Spleen (tissue), 11 donors: ENCODE measurements around the gene KIF17. TPM values are rescaled to one million over a fixed set of nuclear protein-coding genes. Genes with fewer than 3 reads are reported as not detected.

Source experiments
- DNase-seq: peaks from one replicate; pipeline ENCODE4 v3.0.0-alpha.2; 2020
- H3K27ac ChIP-seq, 8 donors: fragments of 200-600 bp; sonication (generic) in 7 of 8; 1 replicate in 4 of 8; 2 replicates in 4 of 8; pipeline versions ENCODE4 v1.5.0 to v1.8.0; 2016 to 2021; ENCODE audit warnings: inconsistent platforms in 4 of 8, mild to moderate bottlenecking in 4 of 8, moderate library complexity in 1 of 8
- H3K27me3 ChIP-seq, 7 donors: fragments of 200-600 bp; sonication (generic) in 6 of 7; replicated peaks in 1 of 7; 1 replicate in 4 of 7; 2 replicates in 3 of 7; pipeline versions ENCODE4 v1.5.0 to v1.8.0; 2016 to 2021; ENCODE audit warnings: inconsistent platforms in 3 of 7, mild to moderate bottlenecking in 1 of 7
- H3K36me3 ChIP-seq, 6 donors: fragments of 200-600 bp; sonication (generic) in 5 of 6; 1 replicate in 4 of 6; 2 replicates in 2 of 6; pipeline versions ENCODE4 v1.5.0 to v1.8.0; 2016 to 2021; ENCODE audit warnings: inconsistent platforms in 2 of 6
- H3K4me1 ChIP-seq, 6 donors: fragments of 200-600 bp; sonication (generic) in 5 of 6; 1 replicate in 3 of 6; 2 replicates in 3 of 6; pipeline versions ENCODE4 v1.5.0 to v1.8.0; 2016 to 2021; ENCODE audit warnings: inconsistent platforms in 3 of 6
- H3K4me3 ChIP-seq, 8 donors: fragments of 200-600 bp; sonication (generic) in 7 of 8; 1 replicate in 4 of 8; 2 replicates in 4 of 8; pipeline versions ENCODE4 v1.5.0 to v1.8.0; 2016 to 2021; ENCODE audit warnings: inconsistent platforms in 4 of 8, mild to moderate bottlenecking in 4 of 8, moderate library complexity in 2 of 8
- H3K9me3 ChIP-seq, 8 donors: fragments of 200-600 bp; sonication (generic) in 7 of 8; 1 replicate in 4 of 8; 2 replicates in 4 of 8; pipeline versions ENCODE4 v1.5.0 to v1.8.0; 2016 to 2021; ENCODE audit warnings: inconsistent platforms in 4 of 8
- CTCF ChIP-seq, 11 experiments: fragments of 200-600 bp in 7 of 11; fragments of 450-650 bp in 4 of 11; sonication (generic) in 4 of 11; IDR thresholded peaks in 8 of 11; conservative IDR thresholded peaks in 3 of 11; 1 replicate in 7 of 11; 2 replicates in 4 of 11; pipeline versions ENCODE4 v1.4.0 to v1.8.0; 2016 to 2021; ENCODE audit warnings: antibody characterized with exemption in 11 of 11, inconsistent platforms in 4 of 11, mild to moderate bottlenecking in 1 of 11
- POLR2A ChIP-seq, 3 donors: fragments of 450-650 bp; IDR thresholded peaks; one replicate each; pipeline ENCODE4 v1.5.1; 2017; ENCODE audit warnings: antibody characterized with exemption in 3 of 3, mild to moderate bottlenecking in 1 of 3
- POLR2AphosphoS5 ChIP-seq, 3 donors: sonication (generic); formaldehyde crosslinking; IDR thresholded peaks; one replicate each; pipeline ENCODE4 v1.5.1; 2017; ENCODE audit warnings: antibody characterized with exemption in 3 of 3
- WGBS, 5 donors: extraction: QIAGEN DNeasy Blood & Tissue Kit in 3 of 5; methylation state at CpG; one replicate each; pipeline versions ENCODE4 v1.1.5 to v1.1.7; 2013 to 2018; 5-methylcytosine and 5-hydroxymethylcytosine counted together
- intact Hi-C: fragments of 100-400 bp; cut with DNase I; formaldehyde crosslinking; loops from one replicate; pipeline ENCODE4 v1.15.0; 2023; ENCODE audit warnings: low total_unique reads
- polyA plus RNA-seq, 3 donors: library from polyadenylated mRNA; stranded (reverse); fragments of 200-250 nt; gene quantifications; one replicate each; pipeline ENCODE4 v1.2.1, GENCODE V29; 2013
- total RNA-seq, 7 donors: library from RNA; depleted of rRNA in 3 of 7; stranded (reverse); fragments of >200 nt in 3 of 7; fragmentation: NEBNext Ultra II Directional in 4 of 7; extraction: Animal tissue kit (Norgen Biotek cat#: 25700) in 4 of 7; gene quantifications; one replicate each; pipeline versions ENCODE4 v1.1.0 to v1.2.1, GENCODE V29; 2016 to 2021
- donor health status: healthy with polysubstance abuse.
- donor health status: DM: no; HTN: no; CAD: no; lungs with moderate emphysema.
- donor health status: DM: no; HTN: no; CAD: no.
- donor health status: Bipolar disorder and iron deficiency.
- donor health status: healthy.
- donor health status: DM: no; HTN: no; CAD: no.
- donor health status: DM: yes; HTN: yes; CAD: no.

Gene KIF17
- total and polyA plus RNA-seq, 10 donors = 8.3 to 82.2 (median 47.6) TPM

DNA sequence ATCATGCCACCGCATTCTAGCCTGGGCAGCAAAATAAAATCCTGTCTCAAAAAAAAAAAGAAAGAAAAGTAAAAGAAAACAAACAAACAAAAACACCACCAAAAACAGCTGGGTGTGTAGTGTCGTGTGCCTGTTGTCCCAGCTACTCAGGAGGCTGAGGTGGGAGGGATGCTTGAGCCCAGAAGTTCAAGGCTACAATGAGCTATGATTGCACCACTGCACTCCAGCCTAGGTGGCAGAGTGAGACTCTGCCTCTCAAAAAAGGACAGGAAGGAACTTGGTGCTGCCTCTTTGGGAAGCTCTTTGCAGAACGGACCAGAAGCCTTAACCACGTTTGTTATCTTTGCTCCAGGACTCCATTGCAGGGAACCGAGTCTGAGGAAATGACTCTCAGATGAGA lies 11.0 kb downstream of the KIF17 start:
- Histone ChIP-seq H3K36me3 (no peaks in the 10 kb centered on the region), H3K4me1 (peaks cover 0 to 4% (median 0%) of the 10 kb centered on the region in 6 donors), H3K4me3 (no peak overlapping the region), H3K9me3 (no peaks in the 10 kb centered on the region), H3K27ac (no peak overlapping the region), H3K27me3 (no peaks in the 10 kb centered on the region)
- TF ChIP-seq CTCF (IDR thresholded peaks at IDR 0.05 in 8 of 11, conservative IDR thresholded peaks at IDR 0.05 in 3 of 11) (no peak), POLR2AphosphoS5 (IDR thresholded peaks at IDR 0.05) (no peak), POLR2A (IDR thresholded peaks at IDR 0.05) (no peak)
- 33 to 45% (median 40%) methylated on average over 5 of the region's 5 CpGs for WGBS, 5 donors
- intact Hi-C loops = no loop called here
- no peak for DNase-seq

DNA sequence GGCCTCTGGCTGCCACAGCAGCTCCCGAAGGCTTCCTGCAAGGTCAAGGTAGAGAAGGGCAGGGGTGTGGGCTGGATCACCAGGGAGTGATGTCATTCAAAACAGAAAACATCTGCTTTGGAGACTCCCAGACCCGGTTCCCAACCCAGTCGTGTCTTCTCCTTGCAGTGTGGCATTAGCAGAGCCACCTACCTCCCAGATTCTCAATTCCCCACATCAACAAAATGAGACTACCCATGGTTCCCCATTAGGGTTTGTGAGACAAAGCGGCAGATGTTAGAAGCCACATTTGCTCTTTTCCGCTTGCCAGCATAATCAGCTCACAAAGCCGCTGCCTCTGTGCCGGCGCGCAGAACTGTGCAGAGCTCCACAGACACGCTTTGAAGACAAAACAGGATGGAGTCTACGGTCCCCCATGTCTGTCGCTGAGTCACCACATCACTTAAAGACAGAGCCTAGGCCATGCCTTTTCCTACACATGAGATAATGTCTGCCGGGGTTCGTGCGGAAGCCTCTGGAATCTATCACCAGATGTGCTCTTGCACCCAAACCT lies 12.5 kb downstream of the KIF17 start:
- intact Hi-C loops = no loop called here
- no peaks in the 10 kb centered on the region for H3K27me3 ChIP-seq

DNA sequence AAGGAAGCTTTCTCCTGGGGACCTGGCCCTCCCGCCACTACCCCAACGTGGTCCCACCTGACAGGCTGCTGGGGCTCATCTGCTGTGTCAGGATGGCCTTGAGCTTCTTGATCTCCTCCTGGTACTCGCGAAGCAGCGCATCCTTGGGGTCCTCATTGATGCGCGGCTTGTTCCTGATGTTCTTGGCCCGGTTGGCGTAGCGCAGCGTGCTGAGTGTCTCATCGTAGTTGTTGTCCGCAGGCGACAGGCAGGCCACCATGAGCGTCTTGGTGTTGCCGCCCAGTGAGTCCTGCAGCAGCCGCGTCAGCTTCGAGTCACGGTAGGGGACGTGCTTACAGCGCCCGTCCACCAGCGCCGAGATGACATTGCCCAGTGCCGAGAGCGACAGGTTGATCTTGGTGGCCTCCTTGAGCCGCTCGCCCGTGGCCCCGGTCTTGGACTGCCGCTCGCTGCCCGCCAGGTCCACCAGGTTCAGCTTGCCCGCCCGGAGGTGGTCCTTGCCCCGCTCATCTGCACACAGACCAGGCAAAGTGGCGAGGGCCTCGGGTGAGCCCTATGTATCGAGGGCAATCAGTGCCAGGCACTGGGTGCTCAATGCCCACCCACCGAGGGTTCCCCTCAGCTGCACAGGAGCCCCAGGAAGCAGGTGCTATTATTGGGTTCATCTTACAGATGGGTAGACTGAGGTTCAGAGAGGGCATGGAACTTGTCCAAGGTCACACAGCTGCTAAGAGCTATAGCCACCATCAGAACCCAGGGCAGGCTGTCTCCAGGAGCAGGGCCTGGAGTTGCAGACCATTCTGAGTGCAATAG lies 13.2 kb downstream of the KIF17 start:
- DNase-seq = no peak
- H3K36me3 ChIP-seq = no peaks in the 10 kb centered on the region
- TF ChIP-seq POLR2AphosphoS5 (IDR thresholded peaks at IDR 0.05) = no peak
- no peak for TF ChIP-seq CTCF (IDR thresholded peaks at IDR 0.05 in 8 of 11, conservative IDR thresholded peaks at IDR 0.05 in 3 of 11)
- no peak for TF ChIP-seq POLR2A (IDR thresholded peaks at IDR 0.05)
- no peak overlapping the region for H3K4me3 ChIP-seq
- H3K27me3 ChIP-seq = no peaks in the 10 kb centered on the region
- intact Hi-C loops = no loop called here
- no peak overlapping the region for H3K27ac ChIP-seq
- H3K4me1 ChIP-seq = no peaks in the 10 kb centered on the region
- no peaks in the 10 kb centered on the region for H3K9me3 ChIP-seq
- WGBS, 5 donors = 89 to 97% (median 95%) methylated on average over 23 to 41 of the region's 41 CpGs

More for the DNA sequence above, 12.5 kb downstream of the KIF17 start:
- H3K36me3 ChIP-seq = no peaks in the 10 kb centered on the region
- TF ChIP-seq POLR2AphosphoS5 (IDR thresholded peaks at IDR 0.05) = no peak
- TF ChIP-seq CTCF (IDR thresholded peaks at IDR 0.05 in 8 of 11, conservative IDR thresholded peaks at IDR 0.05 in 3 of 11) = no peak
- TF ChIP-seq POLR2A (IDR thresholded peaks at IDR 0.05) = no peak
- 86 to 92% (median 86%) methylated on average over 15 of the region's 15 CpGs for WGBS, 5 donors
- H3K4me3 ChIP-seq = no peak overlapping the region
- no peak for DNase-seq
- no peak overlapping the region for H3K27ac ChIP-seq
- no peaks in the 10 kb centered on the region for H3K9me3 ChIP-seq
- no peaks in the 10 kb centered on the region for H3K4me1 ChIP-seq

- Histone ChIP-seq H3K36me3 (no peaks in the 10 kb centered on the region), H3K4me3 (no peak overlapping the region), H3K9me3 (no peaks in the 10 kb centered on the region), H3K4me1 (no peaks in the 10 kb centered on the region), H3K27me3 (no peaks in the 10 kb centered on the region), H3K27ac (no peak overlapping the region)
- TF ChIP-seq CTCF (IDR thresholded peaks at IDR 0.05 in 8 of 11, conservative IDR thresholded peaks at IDR 0.05 in 3 of 11) (no peak), POLR2A (IDR thresholded peaks at IDR 0.05) (no peak), POLR2AphosphoS5 (IDR thresholded peaks at IDR 0.05) (no peak)
- 85 to 97% (median 88%) methylated on average over 4 of the region's 4 CpGs for WGBS, 5 donors
- no peak for DNase-seq
- intact Hi-C loops = no loop called here
Measured at GRCh38 chr1:20703124-20703756, 14.6 kb downstream of the KIF17 start.
